Measurements from ENCODE around the gene TMPRSS4. TPM values are rescaled to one million over a fixed set of nuclear protein-coding genes. Genes with fewer than 3 reads are reported as not detected.

TMPRSS4 gene
- total and polyA plus RNA-seq, 2 experiments from 2014 or later: 0.10 to 0.58 TPM

DNA sequence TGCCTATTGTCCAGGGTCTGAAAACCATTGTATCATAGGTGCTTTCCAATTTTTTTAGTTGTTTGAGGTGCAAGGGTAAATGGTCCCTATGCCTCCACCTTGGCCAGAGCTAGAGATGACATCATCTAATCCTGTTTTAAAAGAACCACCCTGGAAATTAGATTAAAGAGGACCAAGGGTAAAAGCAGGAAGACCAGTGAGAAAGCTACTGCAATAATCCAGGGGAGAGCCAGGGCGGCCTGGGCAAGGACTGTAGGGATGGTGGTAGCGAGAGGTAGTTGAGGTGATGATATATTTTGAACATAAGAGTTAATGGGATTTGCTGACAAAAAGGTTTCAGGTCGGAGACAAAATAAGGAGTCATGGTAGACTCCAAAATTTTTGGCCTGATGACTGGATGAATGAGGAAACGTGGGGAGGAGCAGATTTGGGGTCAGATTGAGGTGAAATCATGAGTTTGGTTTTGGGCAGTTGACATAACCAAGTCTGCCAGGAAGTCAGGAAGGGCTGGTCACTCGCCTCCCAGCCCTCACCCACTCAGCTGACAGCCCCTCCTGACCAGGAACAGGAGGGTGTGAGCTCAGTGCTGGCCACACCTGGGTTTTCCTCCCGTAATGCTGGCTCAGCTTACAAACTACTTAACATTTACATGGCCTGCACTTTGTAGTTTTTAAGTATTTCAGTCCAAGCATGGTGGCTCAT lies 52.7 kb downstream of the TMPRSS4 start:
- Mint-ChIP-seq H3K4me3 (no peak overlapping the region), H3K36me3 (ENCODE audit: low read depth) (no peaks in the 10 kb centered on the region; the same call in 2 of the 3 replicates), H3K27me3 (ENCODE audit: insufficient read depth, low read depth, poor library complexity) (peaks cover 9% of the 10 kb centered on the region), H3K27ac (no peak overlapping the region), H3K4me1 (peaks cover 4% of the 10 kb centered on the region; the same call in 2 of the 3 replicates), H3K9me3 (no peaks in the 10 kb centered on the region)
- Histone ChIP-seq H3F3A (replicated peaks; ENCODE audit: low read depth) (no peaks in the 10 kb centered on the region), H3K4me3 (no peak overlapping the region), H4K20me1 (replicated peaks; ENCODE audit: insufficient read depth) (no peaks in the 10 kb centered on the region), H3K27me3 (ENCODE audit: insufficient read depth) (no peaks in the 10 kb centered on the region), H2AFZ (no peak overlapping the region), H3K79me2 (replicated peaks; ENCODE audit: insufficient read depth) (no peaks in the 10 kb centered on the region), H3K4me2 (no peak overlapping the region), H3K27ac (ENCODE audit: low read depth) (no peak overlapping the region), H3K36me3 (ENCODE audit: insufficient read depth) (no peaks in the 10 kb centered on the region), H3K9me2 (ENCODE audit: insufficient read depth) (no peaks in the 10 kb centered on the region), H3K4me1 (ENCODE audit: insufficient read depth) (no peaks in the 10 kb centered on the region)
- no peak for TF ChIP-seq EZH2 (IDR thresholded peaks at IDR 0.05; ENCODE audit: low read depth, unreplicated experiment)
- no peak for TF ChIP-seq NANOG (IDR thresholded peaks at IDR 0.05; ENCODE audit: borderline replicate concordance)
- DNase-seq (ENCODE audit: low spot score): no peak
- no peak for ATAC-seq

DNA sequence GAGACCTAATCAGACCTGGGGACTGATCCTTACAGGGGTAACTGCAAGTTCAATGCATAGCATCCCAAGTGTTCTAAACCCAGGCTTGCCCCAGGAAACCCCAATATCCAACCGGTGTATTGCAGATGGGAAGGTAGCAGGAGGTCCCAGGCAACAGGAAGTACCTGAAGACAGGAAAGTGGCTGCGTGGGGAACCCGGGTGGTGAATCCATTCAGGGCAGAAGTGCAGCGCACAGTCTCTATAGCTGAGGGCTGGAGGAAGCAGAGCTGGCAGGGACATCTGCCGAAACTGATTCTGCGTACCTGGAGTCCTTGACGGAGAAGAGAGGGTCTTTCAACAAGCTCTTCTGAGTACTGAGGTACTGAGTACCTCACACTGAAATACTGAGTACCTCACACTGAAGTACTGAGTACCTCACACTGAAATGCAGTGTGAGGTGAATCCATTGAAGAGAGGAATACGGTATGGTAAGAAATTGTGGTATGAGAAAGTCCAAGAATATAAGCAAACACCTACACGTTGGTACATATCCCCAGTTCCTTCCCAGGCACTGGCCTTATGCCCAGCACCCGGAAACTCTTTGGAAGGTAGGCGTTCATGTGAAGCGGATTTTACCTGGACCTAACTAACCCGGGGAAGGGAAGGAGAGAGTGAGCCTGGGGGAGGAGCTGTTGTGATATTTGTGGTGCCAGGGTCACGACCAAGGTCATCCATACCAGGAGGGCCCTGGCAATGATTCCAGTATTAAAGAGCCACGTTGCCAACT lies 55.7 kb downstream of the TMPRSS4 start:
- Histone ChIP-seq H4K20me1 (replicated peaks; ENCODE audit: insufficient read depth) (no peaks in the 10 kb centered on the region), H3K27me3 (ENCODE audit: insufficient read depth) (no peaks in the 10 kb centered on the region), H3K4me3 (no peak overlapping the region), H3K27ac (ENCODE audit: low read depth) (no peak overlapping the region), H3K36me3 (ENCODE audit: insufficient read depth) (no peaks in the 10 kb centered on the region), H3K9me2 (ENCODE audit: insufficient read depth) (no peaks in the 10 kb centered on the region), H3F3A (replicated peaks; ENCODE audit: low read depth) (no peaks in the 10 kb centered on the region), H3K4me1 (ENCODE audit: insufficient read depth) (no peaks in the 10 kb centered on the region), H2AFZ (no peak overlapping the region), H3K79me2 (replicated peaks; ENCODE audit: insufficient read depth) (no peaks in the 10 kb centered on the region), H3K4me2 (no peak overlapping the region)
- ATAC-seq (no peak), DNase-seq (ENCODE audit: low spot score) (no peak)
- no peaks in the 10 kb centered on the region; the same call in 2 of the 3 replicates for H3K36me3 Mint-ChIP-seq (ENCODE audit: low read depth)
- H3K9me3 Mint-ChIP-seq: no peaks in the 10 kb centered on the region
- peaks cover 9% of the 10 kb centered on the region for H3K27me3 Mint-ChIP-seq (ENCODE audit: insufficient read depth, low read depth, poor library complexity)
- H3K27ac Mint-ChIP-seq: peak overlapping the region; percentile 51; the same call in 1 of the 2 replicates
- H3K4me1 Mint-ChIP-seq: peaks cover 4% of the 10 kb centered on the region; the same call in 2 of the 3 replicates
- H3K4me3 Mint-ChIP-seq: no peak overlapping the region
- TF ChIP-seq CREB1 (CRISPR knock-in tag; IDR thresholded peaks at IDR 0.05; ENCODE audit: low read depth) (no peak), POLR2AphosphoS5 (IDR thresholded peaks at IDR 0.05; ENCODE audit: low read depth) (no peak), JUNB (IDR thresholded peaks at IDR 0.05; ENCODE audit: unreplicated experiment) (no peak), EZH2phosphoT487 (IDR thresholded peaks at IDR 0.05; ENCODE audit: unreplicated experiment) (no peak), ZNF114 (CRISPR knock-in tag; IDR thresholded peaks at IDR 0.05) (no peak), STAT1 (IDR thresholded peaks at IDR 0.05; ENCODE audit: unreplicated experiment) (no peak), ZNF331 (CRISPR knock-in tag; IDR thresholded peaks at IDR 0.05; ENCODE audit: low read depth) (no peak)
- TF ChIP-seq, protein P1, sequence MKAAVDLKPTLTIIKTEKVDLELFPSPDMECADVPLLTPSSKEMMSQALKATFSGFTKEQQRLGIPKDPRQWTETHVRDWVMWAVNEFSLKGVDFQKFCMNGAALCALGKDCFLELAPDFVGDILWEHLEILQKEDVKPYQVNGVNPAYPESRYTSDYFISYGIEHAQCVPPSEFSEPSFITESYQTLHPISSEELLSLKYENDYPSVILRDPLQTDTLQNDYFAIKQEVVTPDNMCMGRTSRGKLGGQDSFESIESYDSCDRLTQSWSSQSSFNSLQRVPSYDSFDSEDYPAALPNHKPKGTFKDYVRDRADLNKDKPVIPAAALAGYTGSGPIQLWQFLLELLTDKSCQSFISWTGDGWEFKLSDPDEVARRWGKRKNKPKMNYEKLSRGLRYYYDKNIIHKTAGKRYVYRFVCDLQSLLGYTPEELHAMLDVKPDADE (IDR thresholded peaks at IDR 0.05): no peak
- TF ChIP-seq, protein P2, sequence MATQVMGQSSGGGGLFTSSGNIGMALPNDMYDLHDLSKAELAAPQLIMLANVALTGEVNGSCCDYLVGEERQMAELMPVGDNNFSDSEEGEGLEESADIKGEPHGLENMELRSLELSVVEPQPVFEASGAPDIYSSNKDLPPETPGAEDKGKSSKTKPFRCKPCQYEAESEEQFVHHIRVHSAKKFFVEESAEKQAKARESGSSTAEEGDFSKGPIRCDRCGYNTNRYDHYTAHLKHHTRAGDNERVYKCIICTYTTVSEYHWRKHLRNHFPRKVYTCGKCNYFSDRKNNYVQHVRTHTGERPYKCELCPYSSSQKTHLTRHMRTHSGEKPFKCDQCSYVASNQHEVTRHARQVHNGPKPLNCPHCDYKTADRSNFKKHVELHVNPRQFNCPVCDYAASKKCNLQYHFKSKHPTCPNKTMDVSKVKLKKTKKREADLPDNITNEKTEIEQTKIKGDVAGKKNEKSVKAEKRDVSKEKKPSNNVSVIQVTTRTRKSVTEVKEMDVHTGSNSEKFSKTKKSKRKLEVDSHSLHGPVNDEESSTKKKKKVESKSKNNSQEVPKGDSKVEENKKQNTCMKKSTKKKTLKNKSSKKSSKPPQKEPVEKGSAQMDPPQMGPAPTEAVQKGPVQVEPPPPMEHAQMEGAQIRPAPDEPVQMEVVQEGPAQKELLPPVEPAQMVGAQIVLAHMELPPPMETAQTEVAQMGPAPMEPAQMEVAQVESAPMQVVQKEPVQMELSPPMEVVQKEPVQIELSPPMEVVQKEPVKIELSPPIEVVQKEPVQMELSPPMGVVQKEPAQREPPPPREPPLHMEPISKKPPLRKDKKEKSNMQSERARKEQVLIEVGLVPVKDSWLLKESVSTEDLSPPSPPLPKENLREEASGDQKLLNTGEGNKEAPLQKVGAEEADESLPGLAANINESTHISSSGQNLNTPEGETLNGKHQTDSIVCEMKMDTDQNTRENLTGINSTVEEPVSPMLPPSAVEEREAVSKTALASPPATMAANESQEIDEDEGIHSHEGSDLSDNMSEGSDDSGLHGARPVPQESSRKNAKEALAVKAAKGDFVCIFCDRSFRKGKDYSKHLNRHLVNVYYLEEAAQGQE (IDR thresholded peaks at IDR 0.05; ENCODE audit: unreplicated experiment): no peak
- TF ChIP-seq, protein P3, sequence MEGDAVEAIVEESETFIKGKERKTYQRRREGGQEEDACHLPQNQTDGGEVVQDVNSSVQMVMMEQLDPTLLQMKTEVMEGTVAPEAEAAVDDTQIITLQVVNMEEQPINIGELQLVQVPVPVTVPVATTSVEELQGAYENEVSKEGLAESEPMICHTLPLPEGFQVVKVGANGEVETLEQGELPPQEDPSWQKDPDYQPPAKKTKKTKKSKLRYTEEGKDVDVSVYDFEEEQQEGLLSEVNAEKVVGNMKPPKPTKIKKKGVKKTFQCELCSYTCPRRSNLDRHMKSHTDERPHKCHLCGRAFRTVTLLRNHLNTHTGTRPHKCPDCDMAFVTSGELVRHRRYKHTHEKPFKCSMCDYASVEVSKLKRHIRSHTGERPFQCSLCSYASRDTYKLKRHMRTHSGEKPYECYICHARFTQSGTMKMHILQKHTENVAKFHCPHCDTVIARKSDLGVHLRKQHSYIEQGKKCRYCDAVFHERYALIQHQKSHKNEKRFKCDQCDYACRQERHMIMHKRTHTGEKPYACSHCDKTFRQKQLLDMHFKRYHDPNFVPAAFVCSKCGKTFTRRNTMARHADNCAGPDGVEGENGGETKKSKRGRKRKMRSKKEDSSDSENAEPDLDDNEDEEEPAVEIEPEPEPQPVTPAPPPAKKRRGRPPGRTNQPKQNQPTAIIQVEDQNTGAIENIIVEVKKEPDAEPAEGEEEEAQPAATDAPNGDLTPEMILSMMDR (conservative IDR thresholded peaks at IDR 0.05; ENCODE audit: low read depth in 2 of 2): no peak
